SK-N-SH treated with all-trans-retinoic acid at 6 μM for 48 hours (cell line): Measurements from ENCODE around the gene KSR2.

Source experiments
- ARNTL ChIP-seq: fragments of 450-650 bp; formaldehyde crosslinking; IDR thresholded peaks from 2 replicates; pipeline ENCODE4 v1.5.0; 2020; ENCODE audit warnings: low read depth, mild to moderate bottlenecking, moderate library complexity, borderline replicate concordance
- CREB5 ChIP-seq: fragments of 250-450 bp; sonication (Bioruptor Pico); IDR thresholded peaks from 2 replicates; pipeline ENCODE4 v1.5.1; 2020; ENCODE audit warnings: low read depth, mild to moderate bottlenecking, moderate library complexity
- CSRNP3 ChIP-seq: fragments of 250-450 bp; sonication (Bioruptor Pico); IDR thresholded peaks from 2 replicates; pipeline ENCODE4 v1.5.1; 2021; ENCODE audit warnings: mild to moderate bottlenecking, moderate library complexity
- ISL1 ChIP-seq: fragments of 250-450 bp; sonication (Bioruptor Pico); IDR thresholded peaks from 2 replicates; pipeline ENCODE4 v2.1.2; 2022; ENCODE audit warnings: mild to moderate bottlenecking, moderate library complexity
- POU6F1 ChIP-seq: fragments of 250-450 bp; sonication (Bioruptor Pico); IDR thresholded peaks from 2 replicates; pipeline ENCODE4 v1.8.0; 2021; ENCODE audit warnings: low read depth, mild to moderate bottlenecking, moderate library complexity, borderline replicate concordance
- PPARA ChIP-seq: fragments of 250-450 bp; sonication (Bioruptor Pico); IDR thresholded peaks from 2 replicates; pipeline ENCODE4 v1.5.0; 2020; ENCODE audit warnings: mild to moderate bottlenecking, borderline replicate concordance
- SNAI2 ChIP-seq: fragments of 250-450 bp; sonication (Bioruptor Pico); IDR thresholded peaks from 2 replicates; pipeline ENCODE4 v1.5.0; 2020; ENCODE audit warnings: mild to moderate bottlenecking, moderate library complexity
- TCF4 ChIP-seq: fragments of 250-450 bp; sonication (Bioruptor Pico); IDR thresholded peaks from 2 replicates; pipeline ENCODE4 v1.8.0; 2021; ENCODE audit warnings: mild to moderate bottlenecking, moderate library complexity, borderline replicate concordance
- ZFP3 ChIP-seq: fragments of 250-450 bp; sonication (Bioruptor Pico); IDR thresholded peaks from 2 replicates; pipeline ENCODE4 v1.5.0; 2020; ENCODE audit warnings: mild to moderate bottlenecking, moderate library complexity
- TF ChIP-seq, protein P1 (sequence below): fragments of 250-450 bp; sonication (Bioruptor Pico); IDR thresholded peaks from 2 replicates; pipeline ENCODE4 v1.8.0; 2020; ENCODE audit warnings: mild to moderate bottlenecking, moderate library complexity, borderline replicate concordance

- TF ChIP-seq, protein P1, sequence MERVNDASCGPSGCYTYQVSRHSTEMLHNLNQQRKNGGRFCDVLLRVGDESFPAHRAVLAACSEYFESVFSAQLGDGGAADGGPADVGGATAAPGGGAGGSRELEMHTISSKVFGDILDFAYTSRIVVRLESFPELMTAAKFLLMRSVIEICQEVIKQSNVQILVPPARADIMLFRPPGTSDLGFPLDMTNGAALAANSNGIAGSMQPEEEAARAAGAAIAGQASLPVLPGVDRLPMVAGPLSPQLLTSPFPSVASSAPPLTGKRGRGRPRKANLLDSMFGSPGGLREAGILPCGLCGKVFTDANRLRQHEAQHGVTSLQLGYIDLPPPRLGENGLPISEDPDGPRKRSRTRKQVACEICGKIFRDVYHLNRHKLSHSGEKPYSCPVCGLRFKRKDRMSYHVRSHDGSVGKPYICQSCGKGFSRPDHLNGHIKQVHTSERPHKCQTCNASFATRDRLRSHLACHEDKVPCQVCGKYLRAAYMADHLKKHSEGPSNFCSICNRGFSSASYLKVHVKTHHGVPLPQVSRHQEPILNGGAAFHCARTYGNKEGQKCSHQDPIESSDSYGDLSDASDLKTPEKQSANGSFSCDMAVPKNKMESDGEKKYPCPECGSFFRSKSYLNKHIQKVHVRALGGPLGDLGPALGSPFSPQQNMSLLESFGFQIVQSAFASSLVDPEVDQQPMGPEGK (CRISPR knock-in tag): no peak
- TF ChIP-seq CREB5 (CRISPR knock-in tag) (no peak), CSRNP3 (CRISPR knock-in tag) (no peak), ARNTL (CRISPR knock-in tag) (no peak), POU6F1 (no peak), PPARA (no peak), ISL1 (CRISPR knock-in tag) (no peak), ZFP3 (CRISPR knock-in tag) (no peak), TCF4 (no peak), SNAI2 (CRISPR knock-in tag) (no peak)
Observed at GRCh38 chr12:117498880-117499279, 469.9 kb downstream of the KSR2 start.
